HepG2 (cell line): ENCODE results near the gene GRAMD4. TPM values are rescaled to one million over a fixed set of nuclear protein-coding genes. Genes with fewer than 3 reads are reported as not detected.

Source experiments
- ATAC-seq: fragments of 200-7000 bp; cut with Tn5 transposase; 3 replicates; pipeline ENCODE4 v1.9.1; 2020; ENCODE audit warnings: mild to moderate bottlenecking, moderate library complexity
- BruUV-seq: library from RNA; stranded (reverse); fragments of 400-500 nt; replicated peaks from 2 replicates; lab custom pipeline; 2021; lab: Mats Ljungman, UMichigan
- CTCF ChIA-PET: fragments of 300-600 bp; formaldehyde crosslinking; extraction: SDS; loops from one replicate; lab custom pipeline; 2021; ENCODE audit warnings: low total read pairs, inconsistent platforms, low intra/inter-chr PET ratio; lab: Yijun Ruan, JAX
- POLR2A ChIA-PET: fragments of 350-600 bp; sonication (Branson Sonifier 250); formaldehyde crosslinking; loops from one replicate; lab custom pipeline; 2020; ENCODE audit warnings: antibody characterized with exemption, inconsistent platforms; lab: Yijun Ruan, JAX
- DNase-seq: peaks from one replicate; pipeline ENCODE4 v3.0.0-alpha.2; 2015; ENCODE audit warnings: low spot score
- FAIRE-seq: peaks from 3 replicates; lab custom pipeline; 2011; peaks lifted over from hg19 to GRCh38; lab: Jason Lieb, UNC
- H2AFZ ChIP-seq: one replicate; pipeline ENCODE4 v1.6.1; 2011; ENCODE audit warnings: low read length, inconsistent platforms
- H3K27ac ChIP-seq: fragments of 300-600 bp; 3 replicates; pipeline ENCODE4 v1.8.0; 2011; ENCODE audit warnings: mixed run types, mild to moderate bottlenecking, mixed read lengths, low read length, inconsistent platforms; ENCODE audit not compliant: insufficient read depth; ENCODE audit errors: extremely low read length
- H3K27me3 ChIP-seq, 2 experiments: fragments of 200-600 bp in 1 of 2; 2 replicates in 1 of 2; 3 replicates in 1 of 2; pipeline versions ENCODE4 v1.6.0 to v1.8.0; 2011; ENCODE audit warnings: low read length in 2 of 2, mild to moderate bottlenecking in 2 of 2, moderate library complexity in 2 of 2, inconsistent platforms in 1 of 2; ENCODE audit not compliant: insufficient read depth in 2 of 2, control insufficient read depth in 1 of 2
- H3K36me3 ChIP-seq, 2 experiments: fragments of 200-600 bp in 1 of 2; replicated peaks in 1 of 2; 2 replicates in 1 of 2; 3 replicates in 1 of 2; pipeline versions ENCODE4 v1.5.1 to v1.8.0; 2011; ENCODE audit warnings: low read length in 2 of 2, inconsistent platforms in 1 of 2; ENCODE audit not compliant: insufficient read depth in 2 of 2, control insufficient read depth in 1 of 2
- H3K4me1 ChIP-seq: 2 replicates; pipeline ENCODE4 v1.5.1; 2012; ENCODE audit warnings: low read length, inconsistent platforms; ENCODE audit not compliant: insufficient read depth
- H3K4me2 ChIP-seq: 2 replicates; pipeline ENCODE4 v1.6.0; 2011; ENCODE audit warnings: low read depth, low read length, inconsistent platforms
- H3K4me3 ChIP-seq, 3 experiments: fragments of 200-600 bp in 1 of 3; sonication (generic), shearing (Covaris generic) in 1 of 3; replicated peaks in 1 of 3; 2 replicates each; pipeline ENCODE4 v1.5.1; 2011 to 2016; ENCODE audit warnings: low read length in 3 of 3, inconsistent platforms in 2 of 3, low read depth in 2 of 3, mild to moderate bottlenecking in 2 of 3, control low read depth in 1 of 3, mixed read lengths in 1 of 3; ENCODE audit not compliant: insufficient read depth in 1 of 3
- H3K79me2 ChIP-seq: one replicate; pipeline ENCODE4 v1.6.1; 2011; ENCODE audit warnings: low read length, inconsistent platforms; ENCODE audit not compliant: insufficient read depth
- H3K9ac ChIP-seq: 2 replicates; pipeline ENCODE4 v1.6.0; 2011; ENCODE audit warnings: mild to moderate bottlenecking, low read depth, low read length, inconsistent platforms; ENCODE audit not compliant: insufficient read depth
- H3K9me3 ChIP-seq: 2 replicates; pipeline ENCODE4 v1.5.1; 2012; ENCODE audit warnings: mild to moderate bottlenecking, low read length
- H4K20me1 ChIP-seq: 2 replicates; pipeline ENCODE4 v1.6.0; 2011; ENCODE audit warnings: inconsistent platforms, mild to moderate bottlenecking, low read length, moderate library complexity; ENCODE audit not compliant: insufficient read depth
- ATAD3A ChIP-seq: sonication (generic); formaldehyde crosslinking; IDR thresholded peaks from 2 replicates; pipeline ENCODE4 v1.4.0; 2020; ENCODE audit warnings: missing genetic modification reagents
- GLI4 ChIP-seq: sonication (generic); formaldehyde crosslinking; IDR thresholded peaks from 2 replicates; pipeline ENCODE4 v1.5.1; 2020; ENCODE audit warnings: missing genetic modification reagents, mild to moderate bottlenecking, moderate library complexity, borderline replicate concordance
- HNF4G ChIP-seq, 2 experiments: sonication (generic) in 1 of 2; formaldehyde crosslinking in 1 of 2; IDR thresholded peaks; 2 replicates each; pipeline versions ENCODE4 v1.4.0 to v1.6.1; 2011 to 2020; ENCODE audit warnings: borderline replicate concordance in 2 of 2, low read depth in 2 of 2, mild to moderate bottlenecking in 2 of 2, low read length in 1 of 2, missing genetic modification reagents in 1 of 2, moderate library complexity in 1 of 2
- NCOR1 ChIP-seq: fragments of 200-600 bp; sonication (generic); IDR thresholded peaks from 2 replicates; pipeline ENCODE4 v1.7.0; 2017; ENCODE audit warnings: antibody characterized with exemption, low read length, borderline replicate concordance
- PRMT3 ChIP-seq: sonication (generic); formaldehyde crosslinking; IDR thresholded peaks from 2 replicates; pipeline ENCODE4 v1.8.1; 2022; ENCODE audit warnings: low read depth, mild to moderate bottlenecking, moderate library complexity, missing genetic modification reagents, borderline replicate concordance
- ZBTB3 ChIP-seq: sonication (generic); formaldehyde crosslinking; IDR thresholded peaks from 2 replicates; pipeline ENCODE4 v1.4.0; 2020; ENCODE audit warnings: low read depth, mild to moderate bottlenecking, moderate library complexity, missing genetic modification reagents, borderline replicate concordance
- ZNF3 ChIP-seq: IDR thresholded peaks from 2 replicates; pipeline ENCODE4 v1.7.0; 2017; ENCODE audit warnings: inconsistent platforms
- ZNF30 ChIP-seq: sonication (generic); formaldehyde crosslinking; IDR thresholded peaks from 2 replicates; pipeline ENCODE4 v1.5.0; 2020; ENCODE audit warnings: mild to moderate bottlenecking, missing genetic modification reagents
- ZNF788 ChIP-seq: sonication (generic); formaldehyde crosslinking; IDR thresholded peaks from 2 replicates; pipeline ENCODE4 v1.5.0; 2020; ENCODE audit warnings: mild to moderate bottlenecking, missing genetic modification reagents, borderline replicate concordance
- WGBS: methylation state at CpG from one replicate; pipeline ENCODE4 v1.1.6; 2017; ENCODE audit warnings: low lambda C conversion rate; 5-methylcytosine and 5-hydroxymethylcytosine counted together
- in situ Hi-C: cut with HindIII; loops from 2 replicates; pipeline ENCODE4 v1.10.0; 2017; ENCODE audit warnings: low pct_unique_long_range_greater_than_20kb; ENCODE audit not compliant: extremely low pct_ligation_motif_present
- intact Hi-C: fragments of 100-400 bp; cut with micrococcal nuclease; formaldehyde crosslinking; loops from one replicate; pipeline ENCODE4 v1.10.0; 2022; ENCODE audit not compliant: unreplicated experiment
- polyA plus RNA-seq, 8 experiments: library from polyadenylated mRNA; depleted of rRNA in 3 of 8; stranded (reverse) in 7 of 8; unstranded in 1 of 8; fragments of >200 nt; fragmentation: Illumina TruSeq in 4 of 8; extraction: Trizol in 4 of 8; gene quantifications; 2 replicates each; pipeline versions ENCODE4 v1.2.1 to v1.2.3, GENCODE V29; 2011 to 2016; ENCODE audit warnings: low read depth in 4 of 8, missing spikeins in 1 of 8, mixed read lengths in 1 of 8; ENCODE audit not compliant: insufficient read depth in 1 of 8
- total RNA-seq, 5 experiments: library from RNA; depleted of rRNA; stranded (reverse); fragments of >200 nt; fragmentation: Illumina TruSeq; extraction: Trizol; gene quantifications; 2 replicates each; pipeline ENCODE4 v1.2.3, GENCODE V29; 2016; ENCODE audit warnings: low read depth in 1 of 5
- TF ChIP-seq, protein P1 (sequence below): sonication (generic); formaldehyde crosslinking; IDR thresholded peaks from 2 replicates; pipeline ENCODE4 v1.8.0; 2022; ENCODE audit warnings: mild to moderate bottlenecking, missing genetic modification reagents; ENCODE audit not compliant: insufficient replicate concordance
- TF ChIP-seq, protein P2 (sequence below): sonication (generic); formaldehyde crosslinking; IDR thresholded peaks from 2 replicates; pipeline ENCODE4 v1.5.0; 2020; ENCODE audit warnings: missing genetic modification reagents
- TF ChIP-seq, protein P3 (sequence below): IDR thresholded peaks from 2 replicates; pipeline ENCODE4 v1.6.1; 2016; ENCODE audit warnings: mild to moderate bottlenecking, missing biosample characterization, missing genetic modification reagents
- TF ChIP-seq, protein P4 (sequence below): sonication (generic); formaldehyde crosslinking; IDR thresholded peaks from 2 replicates; pipeline ENCODE4 v1.4.0; 2020; ENCODE audit warnings: missing genetic modification reagents, mild to moderate bottlenecking, borderline replicate concordance

GRAMD4 gene
- total and polyA plus RNA-seq, 2 of the 13 experiments (the other 11 are each of a cell fraction or from before 2014, with no cell fraction given): 15.2 to 15.7 TPM

DNA sequence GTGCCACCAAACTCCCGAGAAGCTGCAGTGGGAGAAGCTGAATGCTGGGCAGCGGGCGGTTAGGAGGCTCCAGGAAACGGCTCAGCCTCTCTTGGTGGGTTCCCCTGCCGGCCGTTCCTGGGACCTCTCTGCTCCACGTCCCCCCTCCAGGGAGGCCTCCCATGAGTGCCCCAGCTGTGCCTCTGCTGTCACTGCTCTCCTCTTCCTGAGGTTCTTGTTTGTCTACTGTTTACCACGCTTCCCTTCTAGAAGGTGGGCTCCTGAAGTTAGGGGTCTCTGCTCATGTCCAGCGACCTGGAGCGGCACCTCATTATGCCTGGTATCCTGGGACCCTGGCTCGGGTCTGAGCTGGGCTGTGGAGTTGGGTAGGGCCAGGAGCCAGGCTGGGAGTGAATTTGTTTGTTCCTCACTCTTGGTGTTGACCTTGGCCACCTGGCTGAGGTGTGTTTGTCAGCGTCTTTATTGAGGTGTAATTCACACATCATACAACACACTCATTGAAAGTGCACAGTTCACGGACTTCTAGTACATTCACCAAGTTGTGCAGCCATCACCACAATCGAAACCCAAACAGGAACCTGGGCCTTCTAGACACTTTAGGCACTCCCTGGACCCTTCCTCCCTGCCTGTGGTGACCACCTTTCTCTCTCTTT is 37.8 kb upstream of the GRAMD4 start (continued):
- TF ChIP-seq PRMT3 (CRISPR knock-in tag): no peak

DNA sequence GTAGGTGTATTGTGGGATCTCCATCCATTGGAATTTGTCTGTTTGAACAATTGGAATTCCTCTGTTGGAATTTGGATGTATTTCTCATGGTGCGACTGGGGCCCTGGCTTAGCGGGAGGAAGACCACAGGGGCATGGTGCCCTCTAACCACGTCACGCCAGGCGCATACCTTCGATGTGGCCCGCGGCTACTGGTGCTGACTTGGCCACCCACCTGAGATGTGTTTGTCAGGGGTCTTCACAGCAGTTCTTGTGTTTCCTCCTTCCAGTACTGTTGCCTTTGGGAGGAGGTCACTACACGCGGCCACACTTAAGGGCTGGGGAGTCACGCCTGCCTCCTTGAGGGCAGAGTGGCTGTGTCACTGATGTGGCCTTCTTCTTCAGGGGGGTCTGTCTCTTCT is 36.6 kb upstream of the GRAMD4 start:
- Histone ChIP-seq H3K27ac (no peak overlapping the region), H3K4me2 (no peak overlapping the region), H3K9ac (no peak overlapping the region), H3K27me3 (no peaks in the 10 kb centered on the region), H3K4me3 (no peak overlapping the region), H2AFZ (no peak overlapping the region), H3K4me1 (peaks cover 40% of the 10 kb centered on the region), H3K79me2 (peaks cover 18% of the 10 kb centered on the region), H3K9me3 (no peaks in the 10 kb centered on the region), H4K20me1 (peaks cover 8% of the 10 kb centered on the region), H3K36me3 (no peaks in the 10 kb centered on the region)
- WGBS: 96% methylated on average over 11 of the region's 11 CpGs
- in situ Hi-C loops: no loop called here
- DNase-seq: no peak
- no TSS peak for BruUV-seq
- no peak for ATAC-seq
- ChIA-PET CTCF (no interaction called here), POLR2A (no interaction called here)
- no peak for FAIRE-seq
- intact Hi-C loops: no loop called here
- TF ChIP-seq ATAD3A (CRISPR knock-in tag) (no peak), HNF4G (IDR thresholded peaks at IDR 0.05; ENCODE audit: borderline replicate concordance, low read depth, low read length) (no peak), HNF4G (CRISPR knock-in tag; IDR thresholded peaks at IDR 0.05; ENCODE audit: borderline replicate concordance, low read depth) (no peak), ZNF788 (CRISPR knock-in tag) (no peak), NCOR1 (no peak), ZNF3 (CRISPR knock-in tag) (no peak), GLI4 (CRISPR knock-in tag) (no peak), ZBTB3 (CRISPR knock-in tag) (no peak), ZNF30 (no peak)
- TF ChIP-seq, protein P1, sequence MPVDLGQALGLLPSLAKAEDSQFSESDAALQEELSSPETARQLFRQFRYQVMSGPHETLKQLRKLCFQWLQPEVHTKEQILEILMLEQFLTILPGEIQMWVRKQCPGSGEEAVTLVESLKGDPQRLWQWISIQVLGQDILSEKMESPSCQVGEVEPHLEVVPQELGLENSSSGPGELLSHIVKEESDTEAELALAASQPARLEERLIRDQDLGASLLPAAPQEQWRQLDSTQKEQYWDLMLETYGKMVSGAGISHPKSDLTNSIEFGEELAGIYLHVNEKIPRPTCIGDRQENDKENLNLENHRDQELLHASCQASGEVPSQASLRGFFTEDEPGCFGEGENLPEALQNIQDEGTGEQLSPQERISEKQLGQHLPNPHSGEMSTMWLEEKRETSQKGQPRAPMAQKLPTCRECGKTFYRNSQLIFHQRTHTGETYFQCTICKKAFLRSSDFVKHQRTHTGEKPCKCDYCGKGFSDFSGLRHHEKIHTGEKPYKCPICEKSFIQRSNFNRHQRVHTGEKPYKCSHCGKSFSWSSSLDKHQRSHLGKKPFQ: no peak
- TF ChIP-seq, protein P2, sequence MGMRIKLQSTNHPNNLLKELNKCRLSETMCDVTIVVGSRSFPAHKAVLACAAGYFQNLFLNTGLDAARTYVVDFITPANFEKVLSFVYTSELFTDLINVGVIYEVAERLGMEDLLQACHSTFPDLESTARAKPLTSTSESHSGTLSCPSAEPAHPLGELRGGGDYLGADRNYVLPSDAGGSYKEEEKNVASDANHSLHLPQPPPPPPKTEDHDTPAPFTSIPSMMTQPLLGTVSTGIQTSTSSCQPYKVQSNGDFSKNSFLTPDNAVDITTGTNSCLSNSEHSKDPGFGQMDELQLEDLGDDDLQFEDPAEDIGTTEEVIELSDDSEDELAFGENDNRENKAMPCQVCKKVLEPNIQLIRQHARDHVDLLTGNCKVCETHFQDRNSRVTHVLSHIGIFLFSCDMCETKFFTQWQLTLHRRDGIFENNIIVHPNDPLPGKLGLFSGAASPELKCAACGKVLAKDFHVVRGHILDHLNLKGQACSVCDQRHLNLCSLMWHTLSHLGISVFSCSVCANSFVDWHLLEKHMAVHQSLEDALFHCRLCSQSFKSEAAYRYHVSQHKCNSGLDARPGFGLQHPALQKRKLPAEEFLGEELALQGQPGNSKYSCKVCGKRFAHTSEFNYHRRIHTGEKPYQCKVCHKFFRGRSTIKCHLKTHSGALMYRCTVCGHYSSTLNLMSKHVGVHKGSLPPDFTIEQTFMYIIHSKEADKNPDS (CRISPR knock-in tag): no peak
- TF ChIP-seq, protein P3, sequence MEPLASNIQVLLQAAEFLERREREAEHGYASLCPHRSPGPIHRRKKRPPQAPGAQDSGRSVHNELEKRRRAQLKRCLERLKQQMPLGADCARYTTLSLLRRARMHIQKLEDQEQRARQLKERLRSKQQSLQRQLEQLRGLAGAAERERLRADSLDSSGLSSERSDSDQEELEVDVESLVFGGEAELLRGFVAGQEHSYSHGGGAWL (CRISPR knock-in tag): no peak
- TF ChIP-seq, protein P4, sequence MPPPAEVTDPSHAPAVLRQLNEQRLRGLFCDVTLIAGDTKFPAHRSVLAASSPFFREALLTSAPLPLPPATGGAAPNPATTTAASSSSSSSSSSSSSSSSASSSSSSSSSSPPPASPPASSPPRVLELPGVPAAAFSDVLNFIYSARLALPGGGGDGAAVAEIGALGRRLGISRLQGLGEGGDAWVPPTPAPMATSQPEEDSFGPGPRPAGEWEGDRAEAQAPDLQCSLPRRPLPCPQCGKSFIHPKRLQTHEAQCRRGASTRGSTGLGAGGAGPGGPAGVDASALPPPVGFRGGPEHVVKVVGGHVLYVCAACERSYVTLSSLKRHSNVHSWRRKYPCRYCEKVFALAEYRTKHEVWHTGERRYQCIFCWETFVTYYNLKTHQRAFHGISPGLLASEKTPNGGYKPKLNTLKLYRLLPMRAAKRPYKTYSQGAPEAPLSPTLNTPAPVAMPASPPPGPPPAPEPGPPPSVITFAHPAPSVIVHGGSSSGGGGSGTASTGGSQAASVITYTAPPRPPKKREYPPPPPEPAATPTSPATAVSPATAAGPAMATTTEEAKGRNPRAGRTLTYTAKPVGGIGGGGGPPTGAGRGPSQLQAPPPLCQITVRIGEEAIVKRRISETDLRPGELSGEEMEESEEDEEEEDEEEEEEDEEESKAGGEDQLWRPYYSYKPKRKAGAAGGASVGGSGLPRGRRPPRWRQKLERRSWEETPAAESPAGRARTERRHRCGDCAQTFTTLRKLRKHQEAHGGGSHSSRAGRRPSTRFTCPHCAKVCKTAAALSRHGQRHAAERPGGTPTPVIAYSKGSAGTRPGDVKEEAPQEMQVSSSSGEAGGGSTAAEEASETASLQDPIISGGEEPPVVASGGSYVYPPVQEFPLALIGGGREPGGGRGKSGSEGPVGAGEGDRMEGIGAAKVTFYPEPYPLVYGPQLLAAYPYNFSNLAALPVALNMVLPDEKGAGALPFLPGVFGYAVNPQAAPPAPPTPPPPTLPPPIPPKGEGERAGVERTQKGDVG (CRISPR knock-in tag): no peak
